ENCODE data around the gene SPC24.
"Not testable (repeated sequence)": the region's sequence is repeated elsewhere in the genome, so short reads cannot be mapped to it uniquely, and the experiment has no call there.

Gene SPC24

DNA sequence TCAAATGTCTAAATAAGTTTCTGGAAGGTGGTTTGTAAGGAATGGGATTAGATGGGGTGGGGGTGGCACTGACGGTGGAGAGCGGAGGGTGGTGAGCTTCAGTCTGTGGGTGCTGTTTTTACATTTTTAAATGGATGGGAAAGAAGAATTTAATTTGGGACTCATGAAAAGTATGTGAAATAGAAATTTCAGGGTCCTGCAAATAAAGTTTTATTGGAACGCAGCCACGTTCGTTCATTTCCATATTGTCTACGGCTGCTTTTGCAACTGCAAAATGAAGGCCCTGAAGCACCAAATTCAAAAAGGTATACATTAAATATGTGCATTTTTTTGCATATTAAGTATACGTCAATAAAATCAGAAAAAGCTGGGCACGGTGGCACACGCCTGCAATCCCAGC lies 31.9 kb upstream of the SPC24 start:
- Histone ChIP-seq H3K4me3 (ENCODE audit: low read depth, low read length) (no peak overlapping the region), H3K23ac (ENCODE audit: low read length) (no peak overlapping the region), H2AK5ac (ENCODE audit: low read length) (no peak overlapping the region), H4K12ac (ENCODE audit: low read depth, low read length) (no peak overlapping the region), H4K91ac (ENCODE audit: low read depth, low read length) (no peak overlapping the region), H2BK5ac (ENCODE audit: low read depth, low read length, poor library complexity) (no peak overlapping the region), H2AFZ (ENCODE audit: insufficient read depth, low read length, poor library complexity) (no peak overlapping the region), H3K9ac (ENCODE audit: low read length) (no peak overlapping the region), H3K18ac (ENCODE audit: low read length) (no peak overlapping the region), H2BK12ac (ENCODE audit: low read length) (no peak overlapping the region), H3K27me3 (ENCODE audit: insufficient read depth, low read length) (no peaks in the 10 kb centered on the region), H3K4ac (ENCODE audit: low read depth, low read length) (no peak overlapping the region), H3K79me2 (ENCODE audit: control insufficient read depth, insufficient read depth, low read length, poor library complexity) (no peaks in the 10 kb centered on the region), H3K27ac (ENCODE audit: low read depth, low read length) (no peak overlapping the region), H3K4me1 (ENCODE audit: control insufficient read depth in 1 of 2, insufficient read depth in 2 of 2, low read length in 2 of 2) (no peaks in the 10 kb centered on the region), H3K79me1 (ENCODE audit: low read length) (peaks cover 2% of the 10 kb centered on the region), H3K36me3 (ENCODE audit: control insufficient read depth in 1 of 2, insufficient read depth in 2 of 2, low read length in 2 of 2) (peaks cover 13 to 26% of the 10 kb centered on the region in 2 experiments), H4K8ac (ENCODE audit: low read depth, low read length) (no peak overlapping the region), H3K4me2 (ENCODE audit: low read length) (no peak overlapping the region), H2BK120ac (ENCODE audit: insufficient read depth, low read length, poor library complexity) (no peak overlapping the region), H3K9me3 (ENCODE audit: insufficient read depth, low read depth, low read length) (no peaks in the 10 kb centered on the region), H3K14ac (ENCODE audit: low read length) (no peak overlapping the region)
- DNase-seq = no peak
- no CpG with 5 or more reads among the region's 9 CpGs for WGBS (ENCODE audit: extremely low coverage, insufficient coverage, insufficient read length)

DNA sequence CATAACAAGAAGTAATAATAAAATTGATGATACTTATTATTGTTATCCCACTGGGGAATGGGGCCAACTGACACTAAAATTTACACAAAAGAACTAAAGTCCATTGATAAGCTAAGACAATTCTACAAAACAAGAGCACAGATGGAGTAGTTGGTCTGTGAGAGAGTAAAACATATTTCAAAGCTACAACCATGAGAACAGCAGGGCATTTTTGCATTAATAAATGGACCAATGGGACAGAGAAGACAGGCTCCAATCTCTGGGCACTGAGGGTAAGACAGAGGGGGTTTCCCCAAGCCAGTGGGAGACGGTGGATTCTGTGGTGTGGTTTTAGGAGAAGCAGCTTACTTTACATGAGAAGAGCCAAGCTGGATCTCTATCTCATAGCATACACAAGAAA lies 27.4 kb upstream of the SPC24 start:
- Histone ChIP-seq H3K4me3 (ENCODE audit: low read depth, low read length) (no peak overlapping the region), H2BK120ac (ENCODE audit: insufficient read depth, low read length, poor library complexity) (no peak overlapping the region), H3K4ac (ENCODE audit: low read depth, low read length) (no peak overlapping the region), H2AFZ (ENCODE audit: insufficient read depth, low read length, poor library complexity) (no peak overlapping the region), H3K4me1 (ENCODE audit: control insufficient read depth in 1 of 2, insufficient read depth in 2 of 2, low read length in 2 of 2) (peaks cover 0 to 6% of the 10 kb centered on the region in 2 experiments), H3K23ac (ENCODE audit: low read length) (no peak overlapping the region), H4K12ac (ENCODE audit: low read depth, low read length) (no peak overlapping the region), H3K27ac (ENCODE audit: low read depth, low read length) (no peak overlapping the region), H3K4me2 (ENCODE audit: low read length) (no peak overlapping the region), H3K27me3 (ENCODE audit: insufficient read depth, low read length) (no peaks in the 10 kb centered on the region), H4K8ac (ENCODE audit: low read depth, low read length) (no peak overlapping the region), H3K9me3 (ENCODE audit: insufficient read depth, low read depth, low read length) (no peaks in the 10 kb centered on the region), H2BK12ac (ENCODE audit: low read length) (no peak overlapping the region), H4K91ac (ENCODE audit: low read depth, low read length) (no peak overlapping the region), H2AK5ac (ENCODE audit: low read length) (no peak overlapping the region), H3K18ac (ENCODE audit: low read length) (no peak overlapping the region), H3K79me2 (ENCODE audit: control insufficient read depth, insufficient read depth, low read length, poor library complexity) (no peaks in the 10 kb centered on the region), H3K9ac (ENCODE audit: low read length) (no peak overlapping the region), H2BK5ac (ENCODE audit: low read depth, low read length, poor library complexity) (no peak overlapping the region), H3K36me3 (ENCODE audit: control insufficient read depth in 1 of 2, insufficient read depth in 2 of 2, low read length in 2 of 2) (peaks cover 18 to 20% of the 10 kb centered on the region in 2 experiments), H3K14ac (ENCODE audit: low read length) (no peak overlapping the region), H3K79me1 (ENCODE audit: low read length) (no peaks in the 10 kb centered on the region)
- no peak for DNase-seq
- no CpG with 5 or more reads among the region's 1 CpG for WGBS (ENCODE audit: extremely low coverage, insufficient coverage, insufficient read length)

GRCh38 chr19:11181488-11181887 lies 25.9 kb upstream of the SPC24 start:
- Histone ChIP-seq H3K4me2 (ENCODE audit: low read length) (no peak overlapping the region), H4K91ac (ENCODE audit: low read depth, low read length) (no peak overlapping the region), H3K14ac (ENCODE audit: low read length) (no peak overlapping the region), H3K9me3 (ENCODE audit: insufficient read depth, low read depth, low read length) (peaks cover 2% of the 10 kb centered on the region), H3K9ac (ENCODE audit: low read length) (no peak overlapping the region), H3K27me3 (ENCODE audit: insufficient read depth, low read length) (no peaks in the 10 kb centered on the region), H2BK12ac (ENCODE audit: low read length) (no peak overlapping the region), H3K27ac (ENCODE audit: low read depth, low read length) (no peak overlapping the region), H4K12ac (ENCODE audit: low read depth, low read length) (no peak overlapping the region), H3K23ac (ENCODE audit: low read length) (no peak overlapping the region), H3K4me1 (ENCODE audit: control insufficient read depth in 1 of 2, insufficient read depth in 2 of 2, low read length in 2 of 2) (peaks cover 0 to 6% of the 10 kb centered on the region in 2 experiments), H3K79me2 (ENCODE audit: control insufficient read depth, insufficient read depth, low read length, poor library complexity) (no peaks in the 10 kb centered on the region), H3K36me3 (ENCODE audit: control insufficient read depth in 1 of 2, insufficient read depth in 2 of 2, low read length in 2 of 2) (peaks cover 21 to 24% of the 10 kb centered on the region in 2 experiments), H3K18ac (ENCODE audit: low read length) (no peak overlapping the region), H2AK5ac (ENCODE audit: low read length) (no peak overlapping the region), H4K8ac (ENCODE audit: low read depth, low read length) (no peak overlapping the region), H3K79me1 (ENCODE audit: low read length) (no peaks in the 10 kb centered on the region), H2AFZ (ENCODE audit: insufficient read depth, low read length, poor library complexity) (no peak overlapping the region), H3K4me3 (ENCODE audit: low read depth, low read length) (no peak overlapping the region), H3K4ac (ENCODE audit: low read depth, low read length) (no peak overlapping the region), H2BK5ac (ENCODE audit: low read depth, low read length, poor library complexity) (no peak overlapping the region), H2BK120ac (ENCODE audit: insufficient read depth, low read length, poor library complexity) (no peak overlapping the region)
- no CpG with 5 or more reads among the region's 4 CpGs for WGBS (ENCODE audit: extremely low coverage, insufficient coverage, insufficient read length)
- no peak for DNase-seq

DNA sequence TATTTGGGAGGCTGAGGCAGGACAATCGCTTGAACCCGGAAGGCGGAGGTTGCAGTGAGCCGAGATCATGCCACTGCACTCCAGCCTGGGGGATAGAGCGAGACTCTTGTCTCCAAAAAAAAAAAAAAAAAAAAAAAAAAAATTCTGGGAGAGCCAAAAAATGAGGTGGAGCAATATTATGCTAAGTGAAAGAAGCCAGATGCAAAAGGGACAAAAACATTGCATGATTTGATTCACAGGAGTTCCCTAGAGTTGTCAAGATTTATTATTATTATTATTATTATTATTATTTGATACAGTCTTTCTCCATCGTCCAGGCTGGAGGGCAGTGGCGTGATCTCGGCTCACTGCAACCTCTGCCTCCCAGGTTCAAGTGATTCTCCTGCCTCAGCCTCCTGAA lies 25.4 kb upstream of the SPC24 start:
- not testable (repeated sequence) for H3K23ac ChIP-seq (ENCODE audit: low read length); H3K27ac ChIP-seq (ENCODE audit: low read depth, low read length); H4K91ac ChIP-seq (ENCODE audit: low read depth, low read length); H3K4ac ChIP-seq (ENCODE audit: low read depth, low read length); H3K4me1 ChIP-seq (ENCODE audit: control insufficient read depth in 1 of 2, insufficient read depth in 2 of 2, low read length in 2 of 2); H2BK12ac ChIP-seq (ENCODE audit: low read length); H2AK5ac ChIP-seq (ENCODE audit: low read length); H3K9me3 ChIP-seq (ENCODE audit: insufficient read depth, low read depth, low read length); H2AFZ ChIP-seq (ENCODE audit: insufficient read depth, low read length, poor library complexity); DNase-seq; H3K79me2 ChIP-seq (ENCODE audit: control insufficient read depth, insufficient read depth, low read length, poor library complexity); H4K12ac ChIP-seq (ENCODE audit: low read depth, low read length); H4K8ac ChIP-seq (ENCODE audit: low read depth, low read length); H3K4me2 ChIP-seq (ENCODE audit: low read length); H3K9ac ChIP-seq (ENCODE audit: low read length); H3K27me3 ChIP-seq (ENCODE audit: insufficient read depth, low read length); H3K79me1 ChIP-seq (ENCODE audit: low read length); H2BK5ac ChIP-seq (ENCODE audit: low read depth, low read length, poor library complexity); H3K14ac ChIP-seq (ENCODE audit: low read length); H3K18ac ChIP-seq (ENCODE audit: low read length); H2BK120ac ChIP-seq (ENCODE audit: insufficient read depth, low read length, poor library complexity); H3K4me3 ChIP-seq (ENCODE audit: low read depth, low read length)
- WGBS (ENCODE audit: extremely low coverage, insufficient coverage, insufficient read length) = no CpG with 5 or more reads among the region's 8 CpGs
- peaks cover 22 to 28% of the 10 kb centered on the region in 2 experiments for H3K36me3 ChIP-seq (ENCODE audit: control insufficient read depth in 1 of 2, insufficient read depth in 2 of 2, low read length in 2 of 2)
